B cell (primary cell): ENCODE results near the gene TRIM2. TPM values are rescaled to one million over a fixed set of nuclear protein-coding genes. Genes with fewer than 3 reads are reported as not detected.

Experiments
- ATAC-seq: fragments of 200-7000 bp; cut with Tn5 transposase; one replicate; pipeline ENCODE4 v1.10.0; 2021; ENCODE audit warnings: low read depth, mild to moderate bottlenecking, moderate number of reproducible peaks, moderate library complexity
- CTCF ChIA-PET: fragments of 350-600 bp; sonication (Branson Sonifier 250); formaldehyde crosslinking; loops from one replicate; lab custom pipeline; 2021; ENCODE audit warnings: antibody characterized with exemption, inconsistent platforms; lab: Charles Lee
- POLR2A ChIA-PET: fragments of 350-600 bp; sonication (Branson Sonifier 250); formaldehyde crosslinking; loops from one replicate; lab custom pipeline; 2021; ENCODE audit warnings: antibody characterized with exemption; lab: Charles Lee
- DNase-seq: peaks from one replicate; pipeline ENCODE4 v3.0.0; 2013
- H2AFZ ChIP-seq: 2 replicates; pipeline ENCODE4 v1.6.1; 2012; ENCODE audit warnings: mild to moderate bottlenecking, low read depth, low read length; ENCODE audit not compliant: insufficient read depth, poor library complexity, severe bottlenecking
- H3K27ac ChIP-seq, 2 donors: 1 replicate in 1 of 2; 2 replicates in 1 of 2; pipeline ENCODE4 v1.5.1; 2012 to 2013; ENCODE audit warnings: low read length in 2 of 2, mild to moderate bottlenecking in 2 of 2, moderate library complexity in 1 of 2
- H3K27me3 ChIP-seq, 4 experiments: fragments of 200-600 bp in 1 of 4; sonication (generic) in 1 of 4; replicated peaks in 1 of 4; 1 replicate in 2 of 4; 2 replicates in 2 of 4; pipeline versions ENCODE4 v1.6.1 to v1.7.0; 2013 to 2016; ENCODE audit warnings: low read length in 3 of 4, mild to moderate bottlenecking in 2 of 4, mixed read lengths in 1 of 4, moderate library complexity in 1 of 4; ENCODE audit not compliant: insufficient read depth in 4 of 4, control insufficient read depth in 3 of 4; ENCODE audit errors: control extremely low read depth in 1 of 4
- H3K36me3 ChIP-seq, 2 experiments: replicated peaks in 1 of 2; 1 replicate in 1 of 2; 2 replicates in 1 of 2; pipeline versions ENCODE4 v1.6.1 to v1.7.1; 2013; ENCODE audit warnings: low read length in 1 of 2; ENCODE audit not compliant: insufficient read depth in 2 of 2, control insufficient read depth in 1 of 2; ENCODE audit errors: control extremely low read depth in 1 of 2, extremely low read depth in 1 of 2
- H3K4me1 ChIP-seq, 2 donors: fragments of 200-600 bp in 1 of 2; sonication (generic) in 1 of 2; 1 replicate in 1 of 2; 2 replicates in 1 of 2; pipeline versions ENCODE4 v1.5.1 to v1.6.1; 2013 to 2017; ENCODE audit warnings: low read length in 2 of 2; ENCODE audit not compliant: control insufficient read depth in 2 of 2, insufficient read depth in 2 of 2
- H3K4me2 ChIP-seq: replicated peaks from 2 replicates; pipeline ENCODE3; 2012; ENCODE audit warnings: mild to moderate bottlenecking, low read depth, low read length; ENCODE audit not compliant: poor library complexity, severe bottlenecking
- H3K4me3 ChIP-seq, 5 experiments: fragments of 200-600 bp in 1 of 5; sonication (generic) in 1 of 5; 1 replicate in 3 of 5; 2 replicates in 2 of 5; pipeline versions ENCODE4 v1.5.1 to v1.7.0; 2011 to 2016; ENCODE audit warnings: low read length in 4 of 5, mild to moderate bottlenecking in 4 of 5, low read depth in 2 of 5, control low read depth in 1 of 5, moderate library complexity in 1 of 5; ENCODE audit not compliant: insufficient read depth in 1 of 5; ENCODE audit errors: control extremely low read depth in 1 of 5, extremely low read depth in 1 of 5
- H3K79me2 ChIP-seq: fragments of 200-600 bp; sonication (generic); one replicate; pipeline ENCODE4 v1.6.0; 2016; ENCODE audit warnings: low read length; ENCODE audit not compliant: control insufficient read depth, insufficient read depth
- H3K9ac ChIP-seq: fragments of 200-600 bp; sonication (generic); 2 replicates; pipeline ENCODE4 v1.6.1; 2017; ENCODE audit warnings: mild to moderate bottlenecking, low read length, moderate library complexity
- H3K9me3 ChIP-seq, 3 donors: one replicate each; pipeline versions ENCODE4 v1.6.1 to v1.7.1; 2013; ENCODE audit warnings: low read length in 2 of 3; ENCODE audit not compliant: control insufficient read depth in 2 of 3, insufficient read depth in 1 of 3; ENCODE audit errors: control extremely low read depth in 1 of 3
- H4K20me1 ChIP-seq: 2 replicates; pipeline ENCODE4 v1.6.0; 2012; ENCODE audit warnings: mild to moderate bottlenecking, low read length; ENCODE audit not compliant: insufficient read depth, control insufficient read depth, poor library complexity, severe bottlenecking
- H3K27ac Mint-ChIP-seq: one replicate; pipeline ENCODE4 v1.8.0; 2021; ENCODE audit warnings: mixed read lengths
- H3K27me3 Mint-ChIP-seq: one replicate; pipeline ENCODE4 v1.8.0; 2021; ENCODE audit warnings: mixed read lengths
- H3K4me1 Mint-ChIP-seq: one replicate; pipeline ENCODE4 v1.8.0; 2021; ENCODE audit warnings: mixed read lengths
- H3K4me3 Mint-ChIP-seq: one replicate; pipeline ENCODE4 v1.8.0; 2021; ENCODE audit warnings: mixed read lengths
- H3K9me3 Mint-ChIP-seq: one replicate; pipeline ENCODE4 v1.8.0; 2022; ENCODE audit warnings: mixed read lengths; ENCODE audit not compliant: insufficient read depth
- CTCF ChIP-seq: fragments of 200-600 bp; IDR thresholded peaks from one replicate; pipeline ENCODE4 v1.8.0; 2022; ENCODE audit warnings: antibody characterized with exemption, mild to moderate bottlenecking
- EZH2 ChIP-seq: IDR thresholded peaks from 2 replicates; pipeline ENCODE4 v1.6.1; 2012; ENCODE audit warnings: borderline replicate concordance, low read depth, mild to moderate bottlenecking, moderate library complexity, low read length; ENCODE audit not compliant: insufficient read depth, poor library complexity, severe bottlenecking
- WGBS: methylation state at CpG from one replicate; pipeline ENCODE4 v1.1.5; 2013; ENCODE audit warnings: missing lambda C conversion rate; ENCODE audit not compliant: insufficient coverage; 5-methylcytosine and 5-hydroxymethylcytosine counted together
- intact Hi-C: fragments of 100-400 bp; cut with micrococcal nuclease; formaldehyde crosslinking; loops from one replicate; pipeline ENCODE4 v1.10.0; 2022
- polyA plus RNA-seq: library from polyadenylated mRNA; depleted of rRNA; stranded (reverse); fragments of >200 nt; gene quantifications from 2 replicates; pipeline ENCODE4 v1.2.3, GENCODE V29; 2012
- total RNA-seq, 2 donors: library from RNA; stranded (reverse); fragments of 120-200 nt in 1 of 2; gene quantifications; 1 replicate in 1 of 2; 2 replicates in 1 of 2; pipeline versions ENCODE4 v1.2.3 to v1.2.4, GENCODE V29; 2013 to 2022

Gene TRIM2
- total and polyA plus RNA-seq, 2 donors (not counting 1 experiment from before 2014, with no cell fraction given) = 1.2 to 6.4 TPM

GRCh38 chr4:153367092-153367491, 162.8 kb downstream of the TRIM2 start:
- Mint-ChIP-seq H3K9me3 (peaks cover 3% of the 10 kb centered on the region), H3K27me3 (no peaks in the 10 kb centered on the region), H3K27ac (no peak overlapping the region), H3K4me1 (peaks cover 6% of the 10 kb centered on the region), H3K4me3 (no peak overlapping the region)
- H3K4me1 ChIP-seq = peaks cover 5% of the 10 kb centered on the region in 2 donors
- H3K9ac ChIP-seq = no peak overlapping the region
- no peak for DNase-seq
- no peak for TF ChIP-seq CTCF
- no peak for TF ChIP-seq EZH2
- intact Hi-C loops = no loop called here
- H3K4me3 ChIP-seq = no peak overlapping the region
- no peak for ATAC-seq
- H3K36me3 ChIP-seq = peaks cover 0 to 3% of the 10 kb centered on the region in 2 experiments
- H3K9me3 ChIP-seq = no peaks in the 10 kb centered on the region
- ChIA-PET POLR2A (no interaction called here), CTCF (no interaction called here)
- H2AFZ ChIP-seq = no peak overlapping the region
- no peak overlapping the region for H3K4me2 ChIP-seq
- H3K27me3 ChIP-seq = no peaks in the 10 kb centered on the region
- no peaks in the 10 kb centered on the region for H3K79me2 ChIP-seq
- no peaks in the 10 kb centered on the region for H4K20me1 ChIP-seq
- WGBS = 83% methylated on average over 1 of the region's 1 CpG
- H3K27ac ChIP-seq = no peak overlapping the region

GRCh38 chr4:153369021-153369420, 164.8 kb downstream of the TRIM2 start:
- Histone ChIP-seq H3K79me2 (no peaks in the 10 kb centered on the region), H2AFZ (no peak overlapping the region), H3K9me3 (peaks cover 0 to 7% (median 1%) of the 10 kb centered on the region in 3 donors), H3K4me1 (peaks cover 5% of the 10 kb centered on the region in 2 donors), H3K27ac (no peak overlapping the region), H3K27me3 (no peaks in the 10 kb centered on the region), H4K20me1 (no peaks in the 10 kb centered on the region), H3K9ac (no peak overlapping the region), H3K36me3 (peaks cover 0 to 3% of the 10 kb centered on the region in 2 experiments), H3K4me2 (no peak overlapping the region), H3K4me3 (no peak overlapping the region)
- Mint-ChIP-seq H3K4me1 (peaks cover 6% of the 10 kb centered on the region), H3K4me3 (no peak overlapping the region), H3K9me3 (peaks cover 9% of the 10 kb centered on the region), H3K27ac (no peak overlapping the region), H3K27me3 (no peaks in the 10 kb centered on the region)
- no CpG with 5 or more reads among the region's 1 CpG for WGBS
- intact Hi-C loops = no loop called here
- TF ChIP-seq CTCF = no peak
- TF ChIP-seq EZH2 = no peak
- POLR2A ChIA-PET = no interaction called here
- CTCF ChIA-PET = no interaction called here
- no peak for DNase-seq
- ATAC-seq = no peak
